H9 (cell line): Measurements from ENCODE around the gene MBL2. TPM values are rescaled to one million over a fixed set of nuclear protein-coding genes. Genes with fewer than 3 reads are reported as not detected.

Experiments used
- DNase-seq: peaks from one replicate; pipeline ENCODE4 v3.0.0-alpha.2; 2017
- H2AFZ ChIP-seq: one replicate; pipeline ENCODE4 v1.6.1; 2013; ENCODE audit warnings: mild to moderate bottlenecking, low read length, control low read depth, moderate library complexity
- H2AK5ac ChIP-seq: 2 replicates; pipeline ENCODE4 v1.6.1; 2013; ENCODE audit warnings: low read length, control low read depth, mixed read lengths; ENCODE audit not compliant: insufficient read length
- H2BK120ac ChIP-seq: one replicate; pipeline ENCODE4 v1.6.1; 2013; ENCODE audit warnings: low read depth, mild to moderate bottlenecking, low read length, control low read depth, inconsistent platforms; ENCODE audit not compliant: poor library complexity, severe bottlenecking
- H2BK12ac ChIP-seq: 2 replicates; pipeline ENCODE4 v1.6.1; 2013; ENCODE audit warnings: low read length, control low read depth, mixed read lengths, low read depth; ENCODE audit not compliant: insufficient read length
- H2BK15ac ChIP-seq: 2 replicates; pipeline ENCODE4 v1.6.1; 2013; ENCODE audit warnings: low read depth, low read length, control low read depth
- H2BK20ac ChIP-seq: one replicate; pipeline ENCODE4 v1.6.1; 2013; ENCODE audit warnings: low read depth, mild to moderate bottlenecking, low read length, control low read depth, inconsistent platforms; ENCODE audit not compliant: poor library complexity, severe bottlenecking
- H2BK5ac ChIP-seq: 2 replicates; pipeline ENCODE4 v1.6.1; 2013; ENCODE audit warnings: low read length, control low read depth, mixed read lengths; ENCODE audit not compliant: insufficient read length
- H3K14ac ChIP-seq: 2 replicates; pipeline ENCODE4 v1.6.1; 2013; ENCODE audit warnings: low read length, control low read depth; ENCODE audit not compliant: insufficient read depth
- H3K18ac ChIP-seq: 2 replicates; pipeline ENCODE4 v1.6.1; 2013; ENCODE audit warnings: low read depth, mild to moderate bottlenecking, mixed read lengths, low read length, control low read depth; ENCODE audit not compliant: insufficient read length
- H3K23ac ChIP-seq: 2 replicates; pipeline ENCODE4 v1.6.1; 2013; ENCODE audit warnings: low read length, control low read depth, mixed read lengths, low read depth; ENCODE audit not compliant: insufficient read length
- H3K23me2 ChIP-seq: 2 replicates; pipeline ENCODE4 v1.6.1; 2013; ENCODE audit warnings: low read depth, mild to moderate bottlenecking, mixed read lengths, low read length, control low read depth; ENCODE audit not compliant: insufficient read length, poor library complexity, severe bottlenecking
- H3K27ac ChIP-seq: 2 replicates; pipeline ENCODE4 v1.5.1; 2013; ENCODE audit warnings: low read length, control low read depth, mixed read lengths, low read depth; ENCODE audit not compliant: insufficient read length
- H3K27me3 ChIP-seq: 2 replicates; pipeline ENCODE4 v1.6.1; 2013; ENCODE audit warnings: low read length, control low read depth, inconsistent platforms; ENCODE audit not compliant: insufficient read depth
- H3K4ac ChIP-seq: 2 replicates; pipeline ENCODE4 v1.6.1; 2013; ENCODE audit warnings: low read depth, mild to moderate bottlenecking, control low read depth, inconsistent platforms, low read length, moderate library complexity
- H3K4me1 ChIP-seq: 2 replicates; pipeline ENCODE4 v1.6.1; 2013; ENCODE audit warnings: low read length, control low read depth, inconsistent platforms; ENCODE audit not compliant: insufficient read depth
- H3K4me2 ChIP-seq: 2 replicates; pipeline ENCODE4 v1.6.1; 2013; ENCODE audit warnings: low read length, control low read depth, mixed read lengths; ENCODE audit not compliant: insufficient read length, insufficient read depth
- H3K56ac ChIP-seq: 2 replicates; pipeline ENCODE4 v1.6.1; 2013; ENCODE audit warnings: low read depth, mild to moderate bottlenecking, mixed read lengths, low read length, control low read depth; ENCODE audit not compliant: insufficient read length
- H3K79me1 ChIP-seq: 2 replicates; pipeline ENCODE4 v1.6.1; 2013; ENCODE audit warnings: low read depth, mild to moderate bottlenecking, moderate library complexity, low read length, control low read depth, inconsistent platforms; ENCODE audit not compliant: insufficient read depth, poor library complexity, severe bottlenecking
- H3K79me2 ChIP-seq: 2 replicates; pipeline ENCODE4 v1.6.1; 2013; ENCODE audit warnings: low read length, control low read depth, inconsistent platforms; ENCODE audit not compliant: insufficient read depth
- H3K9ac ChIP-seq: 2 replicates; pipeline ENCODE4 v1.6.1; 2013; ENCODE audit warnings: low read length, control low read depth, mixed read lengths; ENCODE audit not compliant: insufficient read length; ENCODE audit errors: extremely low read depth
- H3K9me3 ChIP-seq: one replicate; pipeline ENCODE4 v1.6.1; 2013; ENCODE audit warnings: low read depth, low read length, inconsistent platforms; ENCODE audit not compliant: control insufficient read depth
- H3T11ph ChIP-seq: one replicate; pipeline ENCODE4 v1.6.1; 2013; ENCODE audit warnings: mild to moderate bottlenecking, low read length, control low read depth, inconsistent platforms
- H4K20me1 ChIP-seq: one replicate; pipeline ENCODE4 v1.6.1; 2013; ENCODE audit not compliant: control insufficient read depth, insufficient read length, insufficient read depth
- H4K5ac ChIP-seq: 2 replicates; pipeline ENCODE4 v1.6.1; 2013; ENCODE audit warnings: low read depth, mild to moderate bottlenecking, mixed read lengths, low read length, control low read depth; ENCODE audit not compliant: insufficient read length
- H4K8ac ChIP-seq: replicated peaks from 2 replicates; pipeline ENCODE4 v1.6.1; 2013; ENCODE audit warnings: low read length, control low read depth, mixed read lengths, low read depth; ENCODE audit not compliant: insufficient read length
- H4K91ac ChIP-seq: 2 replicates; pipeline ENCODE4 v1.6.1; 2013; ENCODE audit warnings: low read depth, mild to moderate bottlenecking, moderate library complexity, mixed read lengths, low read length, control low read depth; ENCODE audit not compliant: insufficient read length
- H3K27ac Mint-ChIP-seq, 3 experiments: 2 replicates in 2 of 3; 3 replicates in 1 of 3; pipeline ENCODE4 v1.8.0; 2020 to 2021; ENCODE audit warnings: mixed read lengths in 3 of 3, mild to moderate bottlenecking in 1 of 3, moderate library complexity in 1 of 3
- H3K27me3 Mint-ChIP-seq: 2 replicates; pipeline ENCODE4 v1.8.0; 2021; ENCODE audit warnings: low read depth, mild to moderate bottlenecking, moderate library complexity, mixed read lengths
- H3K36me3 Mint-ChIP-seq, 3 experiments: 2 replicates in 2 of 3; 3 replicates in 1 of 3; pipeline ENCODE4 v1.8.0; 2020 to 2021; ENCODE audit warnings: low read depth in 3 of 3, mixed read lengths in 3 of 3; ENCODE audit not compliant: insufficient read depth in 1 of 3
- H3K4me1 Mint-ChIP-seq, 2 experiments: 2 replicates each; pipeline ENCODE4 v1.8.0; 2020; ENCODE audit warnings: mixed read lengths in 2 of 2
- H3K4me3 Mint-ChIP-seq, 2 experiments: 2 replicates in 1 of 2; 3 replicates in 1 of 2; pipeline ENCODE4 v1.8.0; 2020 to 2021; ENCODE audit warnings: mild to moderate bottlenecking in 2 of 2, mixed read lengths in 2 of 2, moderate library complexity in 1 of 2
- H3K9me3 Mint-ChIP-seq, 2 experiments: 2 replicates in 1 of 2; 3 replicates in 1 of 2; pipeline ENCODE4 v1.8.0; 2020; ENCODE audit warnings: mild to moderate bottlenecking in 2 of 2, mixed read lengths in 2 of 2, moderate library complexity in 1 of 2
- CTCF ChIP-seq: fragments of 200-600 bp; sonication (generic); conservative IDR thresholded peaks from 3 replicates; pipeline ENCODE4 v1.8.0; 2021; ENCODE audit warnings: antibody characterized with exemption, mild to moderate bottlenecking
- total RNA-seq: library from RNA; stranded (reverse); gene quantifications from 2 replicates; pipeline ENCODE4 v1.2.1, GENCODE V29; 2021

MBL2 gene
- total RNA-seq, 1 experiment from 2014 or later = not detected

GRCh38 chr10:52811776-52812175 is 39.2 kb upstream of the MBL2 start:
- no peaks in the 10 kb centered on the region for H3K9me3 ChIP-seq
- TF ChIP-seq CTCF = no peak

More at GRCh38 chr10:52811776-52812175, 39.2 kb upstream of the MBL2 start:
- Histone ChIP-seq H2BK20ac (no peak overlapping the region), H3K23ac (no peak overlapping the region), H2BK120ac (no peak overlapping the region), H2AFZ (no peak overlapping the region), H3K23me2 (no peaks in the 10 kb centered on the region), H2BK15ac (no peak overlapping the region), H4K8ac (no peak overlapping the region), H3K18ac (no peak overlapping the region), H3K79me2 (no peaks in the 10 kb centered on the region), H3T11ph (no peak overlapping the region), H4K91ac (no peak overlapping the region), H3K9ac (no peak overlapping the region), H3K14ac (no peak overlapping the region), H3K79me1 (no peaks in the 10 kb centered on the region), H4K5ac (no peak overlapping the region), H2BK5ac (no peak overlapping the region), H2AK5ac (no peak overlapping the region), H3K27ac (no peak overlapping the region), H3K4me2 (no peak overlapping the region), H2BK12ac (no peak overlapping the region), H3K4me1 (no peaks in the 10 kb centered on the region), H3K4ac (no peak overlapping the region), H4K20me1 (no peaks in the 10 kb centered on the region), H3K56ac (no peak overlapping the region), H3K27me3 (no peaks in the 10 kb centered on the region)
- no peak overlapping the region for H3K27ac Mint-ChIP-seq
- H3K36me3 Mint-ChIP-seq = no peaks in the 10 kb centered on the region; a peak in 1 of 7 replicates
- no peaks in the 10 kb centered on the region for H3K27me3 Mint-ChIP-seq
- H3K9me3 Mint-ChIP-seq = peaks cover 0 to 4% of the 10 kb centered on the region in 2 experiments; a peak in 1 of 5 replicates
- no peak for DNase-seq
- no peak overlapping the region for H3K4me3 Mint-ChIP-seq
- H3K4me1 Mint-ChIP-seq = peaks cover 7 to 8% of the 10 kb centered on the region in 2 experiments
